Measurements from ENCODE around the gene TSPOAP1. TPM values are rescaled to one million over a fixed set of nuclear protein-coding genes. Genes with fewer than 3 reads are reported as not detected.

The TSPOAP1 gene
- total and polyA plus RNA-seq, 2 of the 13 experiments (the other 11 are each of a cell fraction or from before 2014, with no cell fraction given): not detected

GRCh38 chr17:58339755-58340404, 11.3 kb upstream of the TSPOAP1 start:
- Histone ChIP-seq H2AFZ (ENCODE audit: low read length) (no peak overlapping the region), H3K4me3 (replicated peaks in 1 of 3; ENCODE audit: insufficient read depth in 1 of 3, low read depth in 2 of 3, low read length in 3 of 3) (no peak overlapping the region), H3K36me3 (replicated peaks in 1 of 2; ENCODE audit: control insufficient read depth in 1 of 2, insufficient read depth in 2 of 2, low read length in 2 of 2) (peaks cover 6 to 12% of the 10 kb centered on the region in 2 experiments; a peak in 4 of 5 replicates), H3K9ac (ENCODE audit: insufficient read depth, low read depth, low read length) (no peak overlapping the region), H4K20me1 (ENCODE audit: insufficient read depth, low read length) (no peaks in the 10 kb centered on the region), H3K27me3 (ENCODE audit: control insufficient read depth in 1 of 2, insufficient read depth in 2 of 2, low read length in 2 of 2) (no peaks in the 10 kb centered on the region), H3K9me3 (ENCODE audit: low read length) (no peaks in the 10 kb centered on the region), H3K27ac (ENCODE audit: extremely low read length, insufficient read depth, low read length) (no peak overlapping the region), H3K79me2 (ENCODE audit: insufficient read depth, low read length) (no peaks in the 10 kb centered on the region), H3K4me1 (ENCODE audit: insufficient read depth, low read length) (peaks cover 49% of the 10 kb centered on the region), H3K4me2 (ENCODE audit: low read depth, low read length) (no peak overlapping the region)
- TF ChIP-seq POLR2G (IDR thresholded peaks at IDR 0.05; ENCODE audit: low read depth, low read length): peak; percentile 10; the same call in 1 of the 2 replicates
- TF ChIP-seq, protein P1, sequence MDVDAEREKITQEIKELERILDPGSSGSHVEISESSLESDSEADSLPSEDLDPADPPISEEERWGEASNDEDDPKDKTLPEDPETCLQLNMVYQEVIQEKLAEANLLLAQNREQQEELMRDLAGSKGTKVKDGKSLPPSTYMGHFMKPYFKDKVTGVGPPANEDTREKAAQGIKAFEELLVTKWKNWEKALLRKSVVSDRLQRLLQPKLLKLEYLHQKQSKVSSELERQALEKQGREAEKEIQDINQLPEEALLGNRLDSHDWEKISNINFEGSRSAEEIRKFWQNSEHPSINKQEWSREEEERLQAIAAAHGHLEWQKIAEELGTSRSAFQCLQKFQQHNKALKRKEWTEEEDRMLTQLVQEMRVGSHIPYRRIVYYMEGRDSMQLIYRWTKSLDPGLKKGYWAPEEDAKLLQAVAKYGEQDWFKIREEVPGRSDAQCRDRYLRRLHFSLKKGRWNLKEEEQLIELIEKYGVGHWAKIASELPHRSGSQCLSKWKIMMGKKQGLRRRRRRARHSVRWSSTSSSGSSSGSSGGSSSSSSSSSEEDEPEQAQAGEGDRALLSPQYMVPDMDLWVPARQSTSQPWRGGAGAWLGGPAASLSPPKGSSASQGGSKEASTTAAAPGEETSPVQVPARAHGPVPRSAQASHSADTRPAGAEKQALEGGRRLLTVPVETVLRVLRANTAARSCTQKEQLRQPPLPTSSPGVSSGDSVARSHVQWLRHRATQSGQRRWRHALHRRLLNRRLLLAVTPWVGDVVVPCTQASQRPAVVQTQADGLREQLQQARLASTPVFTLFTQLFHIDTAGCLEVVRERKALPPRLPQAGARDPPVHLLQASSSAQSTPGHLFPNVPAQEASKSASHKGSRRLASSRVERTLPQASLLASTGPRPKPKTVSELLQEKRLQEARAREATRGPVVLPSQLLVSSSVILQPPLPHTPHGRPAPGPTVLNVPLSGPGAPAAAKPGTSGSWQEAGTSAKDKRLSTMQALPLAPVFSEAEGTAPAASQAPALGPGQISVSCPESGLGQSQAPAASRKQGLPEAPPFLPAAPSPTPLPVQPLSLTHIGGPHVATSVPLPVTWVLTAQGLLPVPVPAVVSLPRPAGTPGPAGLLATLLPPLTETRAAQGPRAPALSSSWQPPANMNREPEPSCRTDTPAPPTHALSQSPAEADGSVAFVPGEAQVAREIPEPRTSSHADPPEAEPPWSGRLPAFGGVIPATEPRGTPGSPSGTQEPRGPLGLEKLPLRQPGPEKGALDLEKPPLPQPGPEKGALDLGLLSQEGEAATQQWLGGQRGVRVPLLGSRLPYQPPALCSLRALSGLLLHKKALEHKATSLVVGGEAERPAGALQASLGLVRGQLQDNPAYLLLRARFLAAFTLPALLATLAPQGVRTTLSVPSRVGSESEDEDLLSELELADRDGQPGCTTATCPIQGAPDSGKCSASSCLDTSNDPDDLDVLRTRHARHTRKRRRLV (CRISPR knock-in tag; IDR thresholded peaks at IDR 0.05): no peak
- BruUV-seq (replicated peaks): no TSS peak
- intact Hi-C loops (cut with micrococcal nuclease; ENCODE audit: unreplicated experiment) (no loop called here), in situ Hi-C loops (cut with HindIII; ENCODE audit: extremely low pct_ligation_motif_present, low pct_unique_long_range_greater_than_20kb) (no loop called here)
- ChIA-PET POLR2A (interaction anchor here (1.0 to 5.3 kb wide), 6 partner anchors 12 to 78 kb away, joined by 3 to 28 read pairs (median 14); partner anchors contain the start of genes RNF43 and SUPT4H1), CTCF (ENCODE audit: low intra/inter-chr PET ratio, low total read pairs) (no interaction called here)
- 97% methylated on average over 5 of the region's 6 CpGs for WGBS (ENCODE audit: low lambda C conversion rate)
- FAIRE-seq (no peak), DNase-seq (ENCODE audit: low spot score) (no peak), ATAC-seq (no peak)

Data from HepG2 (cell line).